Loucy (cell line): ENCODE measurements around the gene MEMO1.

Source experiments
- CTCF ChIP-seq: fragments of 200-600 bp; sonication (generic); conservative IDR thresholded peaks from 2 replicates; pipeline ENCODE4 v1.5.1; 2014; ENCODE audit warnings: mild to moderate bottlenecking, antibody characterized with exemption, low read length
- EZH2phosphoT487 ChIP-seq: fragments of 200-600 bp; IDR thresholded peaks from 2 replicates; pipeline ENCODE4 v1.6.1; 2018; ENCODE audit warnings: antibody characterized with exemption, mild to moderate bottlenecking, moderate library complexity, borderline replicate concordance

- TF ChIP-seq CTCF (no peak), EZH2phosphoT487 (no peak)
Observed at GRCh38 chr2:32007121-32007391, 3.8 kb downstream of the MEMO1 start.
